HUES48 (cell line): ENCODE measurements around the gene CREB3L1.
A peak's percentile ranks its signal among the peaks of the same experiment; 100 is the strongest.

Experiments
- H3K27ac ChIP-seq: one replicate; pipeline ENCODE4 v1.7.0; 2013; ENCODE audit warnings: low read depth, low read length, inconsistent platforms
- H3K27me3 ChIP-seq: 2 replicates; pipeline ENCODE4 v1.6.1; 2013; ENCODE audit warnings: mild to moderate bottlenecking, low read length; ENCODE audit not compliant: control insufficient read depth, insufficient read depth
- H3K36me3 ChIP-seq: 2 replicates; pipeline ENCODE4 v1.6.1; 2013; ENCODE audit warnings: low read length; ENCODE audit not compliant: control insufficient read depth, insufficient read depth
- H3K4me1 ChIP-seq: 2 replicates; pipeline ENCODE4 v1.6.1; 2013; ENCODE audit warnings: mild to moderate bottlenecking, low read length; ENCODE audit not compliant: control insufficient read depth, insufficient read depth
- H3K4me3 ChIP-seq: 2 replicates; pipeline ENCODE4 v1.5.1; 2013; ENCODE audit warnings: mild to moderate bottlenecking, low read depth, low read length
- H3K9ac ChIP-seq: 2 replicates; pipeline ENCODE4 v1.6.1; 2013; ENCODE audit warnings: mild to moderate bottlenecking, low read depth, low read length, moderate library complexity
- H3K9me3 ChIP-seq: 2 replicates; pipeline ENCODE4 v1.6.1; 2013; ENCODE audit warnings: low read length; ENCODE audit not compliant: control insufficient read depth, insufficient read depth

Gene CREB3L1

GRCh38 chr11:46291441-46292150, 14.1 kb downstream of the CREB3L1 start:
- H3K36me3 ChIP-seq, result no peaks in the 10 kb centered on the region
- no peak overlapping the region for H3K4me3 ChIP-seq
- no peaks in the 10 kb centered on the region for H3K27me3 ChIP-seq
- peak overlapping the region; percentile 70 for H3K27ac ChIP-seq
- H3K4me1 ChIP-seq, result peaks cover 34% of the 10 kb centered on the region
- H3K9me3 ChIP-seq, result no peaks in the 10 kb centered on the region
- no peak overlapping the region for H3K9ac ChIP-seq

GRCh38 chr11:46293066-46293465, 15.6 kb downstream of the CREB3L1 start:
- Histone ChIP-seq H3K9ac (no peak overlapping the region), H3K9me3 (no peaks in the 10 kb centered on the region), H3K4me3 (no peak overlapping the region), H3K36me3 (no peaks in the 10 kb centered on the region), H3K27ac (no peak overlapping the region), H3K27me3 (no peaks in the 10 kb centered on the region), H3K4me1 (peaks cover 43% of the 10 kb centered on the region)

- no peaks in the 10 kb centered on the region for H3K36me3 ChIP-seq
- no peaks in the 10 kb centered on the region for H3K9me3 ChIP-seq
- H3K9ac ChIP-seq, result no peak overlapping the region
- no peak overlapping the region for H3K4me3 ChIP-seq
- no peaks in the 10 kb centered on the region for H3K27me3 ChIP-seq
- peaks cover 43% of the 10 kb centered on the region for H3K4me1 ChIP-seq
- no peak overlapping the region for H3K27ac ChIP-seq
Measured at GRCh38 chr11:46293641-46294103, 16.2 kb downstream of the CREB3L1 start.

- H3K27ac ChIP-seq, result peak overlapping the region; percentile 84
- H3K36me3 ChIP-seq, result no peaks in the 10 kb centered on the region
- H3K4me3 ChIP-seq, result peak overlapping the region; percentile 54
Measured at GRCh38 chr11:46294365-46295309, 17.2 kb downstream of the CREB3L1 start.

GRCh38 chr11:46295312-46296058, 18.0 kb downstream of the CREB3L1 start:
- peaks cover 37% of the 10 kb centered on the region for H3K4me1 ChIP-seq
- peak overlapping the region; percentile 84 for H3K27ac ChIP-seq
- H3K9ac ChIP-seq, result peak overlapping the region; percentile 60
- H3K9me3 ChIP-seq, result no peaks in the 10 kb centered on the region
- no peaks in the 10 kb centered on the region for H3K27me3 ChIP-seq
- H3K36me3 ChIP-seq, result no peaks in the 10 kb centered on the region
- H3K4me3 ChIP-seq, result peak overlapping the region; percentile 54

More at GRCh38 chr11:46294365-46295309, 17.2 kb downstream of the CREB3L1 start:
- Histone ChIP-seq H3K9me3 (no peaks in the 10 kb centered on the region), H3K4me1 (peaks cover 43% of the 10 kb centered on the region), H3K9ac (peak overlapping the region; percentile 60), H3K27me3 (no peaks in the 10 kb centered on the region)

- Histone ChIP-seq H3K36me3 (no peaks in the 10 kb centered on the region), H3K9ac (no peak overlapping the region), H3K27me3 (no peaks in the 10 kb centered on the region), H3K4me3 (peak overlapping the region; percentile 54), H3K9me3 (no peaks in the 10 kb centered on the region), H3K27ac (peak overlapping the region; percentile 94), H3K4me1 (peaks cover 31% of the 10 kb centered on the region)
Measured at GRCh38 chr11:46296059-46296527, 18.6 kb downstream of the CREB3L1 start.

GRCh38 chr11:46296528-46297448, 19.3 kb downstream of the CREB3L1 start:
- Histone ChIP-seq H3K36me3 (no peaks in the 10 kb centered on the region), H3K9ac (no peak overlapping the region), H3K4me1 (peaks cover 25% of the 10 kb centered on the region), H3K27ac (peak overlapping the region; percentile 94), H3K27me3 (no peaks in the 10 kb centered on the region), H3K9me3 (no peaks in the 10 kb centered on the region), H3K4me3 (no peak overlapping the region)

GRCh38 chr11:46298699-46299433, 21.4 kb downstream of the CREB3L1 start:
- H3K4me1 ChIP-seq, result peaks cover 24% of the 10 kb centered on the region
- no peak overlapping the region for H3K4me3 ChIP-seq
- H3K27me3 ChIP-seq, result no peaks in the 10 kb centered on the region
- no peaks in the 10 kb centered on the region for H3K36me3 ChIP-seq
- no peak overlapping the region for H3K9ac ChIP-seq
- no peaks in the 10 kb centered on the region for H3K9me3 ChIP-seq
- H3K27ac ChIP-seq, result no peak overlapping the region

- Histone ChIP-seq H3K27me3 (no peaks in the 10 kb centered on the region), H3K4me3 (no peak overlapping the region), H3K9me3 (no peaks in the 10 kb centered on the region), H3K36me3 (no peaks in the 10 kb centered on the region), H3K27ac (no peak overlapping the region), H3K4me1 (peaks cover 20% of the 10 kb centered on the region), H3K9ac (no peak overlapping the region)
Measured at GRCh38 chr11:46299451-46299961, 22.0 kb downstream of the CREB3L1 start.
